Breast epithelium (tissue), 3 donors: Measurements from ENCODE around the gene GABARAP.

Source experiments
- CTCF ChIP-seq, 3 donors: fragments of 450-650 bp; IDR thresholded peaks; one replicate each; pipeline ENCODE4 v1.5.1; 2016 to 2017; ENCODE audit warnings: antibody characterized with exemption in 3 of 3, mild to moderate bottlenecking in 3 of 3, moderate library complexity in 3 of 3
- POLR2A ChIP-seq: fragments of 450-650 bp; IDR thresholded peaks from one replicate; pipeline ENCODE4 v1.6.1; 2016; ENCODE audit warnings: antibody characterized with exemption, mild to moderate bottlenecking, moderate library complexity

GRCh38 chr17:7236808-7237207, 5.4 kb downstream of the GABARAP start:
- no peak for TF ChIP-seq POLR2A
- TF ChIP-seq CTCF (IDR thresholded peaks at IDR 0.05) = no peak
